Naive B cell (primary cell): ENCODE results near the gene RDM1. TPM values are rescaled to one million over a fixed set of nuclear protein-coding genes. Genes with fewer than 3 reads are reported as not detected.

Experiments
- ATAC-seq, 2 donors: fragments of 150-1000 bp; cut with Tn5 transposase; 2 replicates each; pipeline ENCODE4 v1.10.0; 2021; ENCODE audit warnings: low read depth in 2 of 2, mild to moderate bottlenecking in 2 of 2, moderate library complexity in 2 of 2
- DNase-seq: peaks from one replicate; pipeline ENCODE4 v3.0.0; 2022
- H3K27ac Mint-ChIP-seq, 6 donors: one replicate each; pipeline ENCODE4 v1.8.0; 2020 to 2022; ENCODE audit warnings: mild to moderate bottlenecking in 6 of 6, mixed read lengths in 6 of 6, moderate library complexity in 5 of 6, inconsistent platforms in 2 of 6
- H3K27me3 Mint-ChIP-seq, 3 donors: one replicate each; pipeline ENCODE4 v1.8.0; 2021 to 2022; ENCODE audit warnings: mixed read lengths in 3 of 3, mild to moderate bottlenecking in 1 of 3
- H3K36me3 Mint-ChIP-seq, 2 donors: one replicate each; pipeline ENCODE4 v1.8.0; 2020 to 2022; ENCODE audit warnings: mixed read lengths in 2 of 2, inconsistent platforms in 1 of 2, mild to moderate bottlenecking in 1 of 2
- H3K4me1 Mint-ChIP-seq, 3 donors: one replicate each; pipeline ENCODE4 v1.8.0; 2020 to 2022; ENCODE audit warnings: mixed read lengths in 3 of 3, inconsistent platforms in 1 of 3, mild to moderate bottlenecking in 1 of 3, moderate library complexity in 1 of 3
- H3K4me3 Mint-ChIP-seq, 8 donors: one replicate each; pipeline ENCODE4 v1.8.0; 2020 to 2022; ENCODE audit warnings: mild to moderate bottlenecking in 8 of 8, mixed read lengths in 8 of 8, moderate library complexity in 8 of 8, inconsistent platforms in 2 of 8
- H3K9me3 Mint-ChIP-seq, 7 donors: one replicate each; pipeline ENCODE4 v1.8.0; 2020 to 2022; ENCODE audit warnings: mixed read lengths in 7 of 7, mild to moderate bottlenecking in 5 of 7, inconsistent platforms in 2 of 7, moderate library complexity in 1 of 7
- polyA plus RNA-seq, 6 donors: library from polyadenylated mRNA; unstranded; fragments of 300-500 nt; fragmentation: Illumina TruSeq; gene quantifications; one replicate each; pipeline ENCODE4 v1.2.3, GENCODE V29; 2021; ENCODE audit warnings: low read depth in 6 of 6

RDM1 gene
- polyA plus RNA-seq, 6 donors from 2014 or later = not detected

DNA sequence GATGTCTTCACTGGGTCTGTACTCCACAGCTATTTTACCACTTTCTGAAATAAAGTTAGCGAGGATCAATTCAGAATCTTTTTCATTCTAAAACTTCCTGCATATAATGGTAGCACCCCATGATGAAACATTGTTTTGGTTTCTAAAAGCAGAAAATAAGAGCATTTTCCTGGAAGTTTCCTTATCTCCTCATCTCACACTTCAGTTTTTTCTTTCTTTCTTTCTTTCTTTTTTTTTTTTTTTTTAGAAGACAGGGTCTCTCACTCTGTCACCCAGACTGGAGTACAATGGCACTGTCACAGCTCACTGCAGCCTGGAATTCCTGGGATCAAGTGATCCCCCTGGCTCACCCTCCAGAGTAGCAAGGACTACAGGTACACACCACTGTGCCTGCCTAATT is 10.3 kb downstream of the RDM1 start:
- Mint-ChIP-seq H3K27ac (no peak overlapping the region), H3K4me3 (no peak overlapping the region), H3K4me1 (peaks cover 0 to 9% (median 4%) of the 10 kb centered on the region in 3 donors), H3K36me3 (no peaks in the 10 kb centered on the region), H3K9me3 (no peaks in the 10 kb centered on the region), H3K27me3 (peaks cover 0 to 5% (median 0%) of the 10 kb centered on the region in 3 donors)
- DNase-seq (no peak), ATAC-seq (no peak)

DNA sequence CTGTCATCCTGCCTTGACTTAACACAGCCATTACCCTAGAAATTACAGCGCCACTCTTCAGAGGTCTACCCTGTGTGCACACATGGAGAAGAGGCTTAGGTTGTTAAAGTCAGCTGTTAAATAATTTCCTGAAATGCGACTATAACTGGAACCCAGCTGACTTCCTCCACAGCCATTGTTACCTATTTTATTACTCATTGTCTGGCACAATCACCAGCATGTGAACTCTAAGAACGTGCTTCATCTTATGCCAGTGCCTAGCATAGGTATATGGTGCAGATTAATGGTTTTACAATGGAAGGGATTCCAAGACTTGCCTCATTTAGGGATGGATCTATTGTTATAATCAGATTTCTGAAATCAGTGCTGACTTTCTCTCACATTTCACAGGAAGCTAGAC is 11.9 kb downstream of the RDM1 start:
- ATAC-seq (no peak), DNase-seq (no peak)
- Mint-ChIP-seq H3K27me3 (peaks cover 0 to 5% (median 0%) of the 10 kb centered on the region in 3 donors), H3K27ac (no peak overlapping the region), H3K4me1 (no peaks in the 10 kb centered on the region), H3K36me3 (no peaks in the 10 kb centered on the region), H3K4me3 (no peak overlapping the region), H3K9me3 (no peaks in the 10 kb centered on the region)

DNA sequence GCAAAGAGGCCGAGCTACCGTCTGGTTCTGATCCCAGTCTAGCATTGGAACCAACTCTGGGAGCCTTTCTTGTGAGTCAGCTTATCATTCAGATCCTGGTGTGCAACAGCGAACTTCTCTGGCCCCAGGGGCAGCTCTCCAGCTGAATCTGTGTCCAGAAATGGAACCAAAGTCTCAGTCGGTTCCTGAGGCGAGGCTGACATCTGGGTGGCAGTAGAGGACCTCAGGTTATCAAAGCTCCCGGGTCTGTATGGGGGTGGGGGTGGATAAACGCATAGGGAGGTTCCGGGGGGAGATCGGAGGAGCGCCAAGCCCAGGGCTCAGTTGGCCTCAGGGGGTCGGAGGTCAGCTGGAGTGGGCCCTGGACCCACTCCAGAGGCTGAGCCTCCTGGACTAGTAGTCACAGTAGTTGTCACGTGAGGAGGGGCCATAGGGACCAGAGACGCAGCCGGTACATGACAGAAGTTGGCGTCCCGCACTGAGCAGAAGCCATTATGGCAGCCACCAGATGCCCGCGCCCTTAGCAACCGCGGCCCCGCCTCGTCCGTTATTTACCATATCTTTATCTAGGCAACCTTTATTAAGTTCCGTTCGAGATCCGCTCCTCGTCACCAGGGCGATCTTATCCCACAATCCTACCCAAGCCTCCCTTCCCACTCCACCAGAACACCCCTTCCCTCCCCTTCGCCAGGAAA is 12.9 kb downstream of the RDM1 start:
- Mint-ChIP-seq H3K36me3 (no peaks in the 10 kb centered on the region), H3K9me3 (no peaks in the 10 kb centered on the region), H3K4me3 (no peak overlapping the region), H3K27me3 (peaks cover 0 to 5% (median 0%) of the 10 kb centered on the region in 3 donors), H3K27ac (no peak overlapping the region), H3K4me1 (no peaks in the 10 kb centered on the region)
- no peak for ATAC-seq
- DNase-seq = no peak

DNA sequence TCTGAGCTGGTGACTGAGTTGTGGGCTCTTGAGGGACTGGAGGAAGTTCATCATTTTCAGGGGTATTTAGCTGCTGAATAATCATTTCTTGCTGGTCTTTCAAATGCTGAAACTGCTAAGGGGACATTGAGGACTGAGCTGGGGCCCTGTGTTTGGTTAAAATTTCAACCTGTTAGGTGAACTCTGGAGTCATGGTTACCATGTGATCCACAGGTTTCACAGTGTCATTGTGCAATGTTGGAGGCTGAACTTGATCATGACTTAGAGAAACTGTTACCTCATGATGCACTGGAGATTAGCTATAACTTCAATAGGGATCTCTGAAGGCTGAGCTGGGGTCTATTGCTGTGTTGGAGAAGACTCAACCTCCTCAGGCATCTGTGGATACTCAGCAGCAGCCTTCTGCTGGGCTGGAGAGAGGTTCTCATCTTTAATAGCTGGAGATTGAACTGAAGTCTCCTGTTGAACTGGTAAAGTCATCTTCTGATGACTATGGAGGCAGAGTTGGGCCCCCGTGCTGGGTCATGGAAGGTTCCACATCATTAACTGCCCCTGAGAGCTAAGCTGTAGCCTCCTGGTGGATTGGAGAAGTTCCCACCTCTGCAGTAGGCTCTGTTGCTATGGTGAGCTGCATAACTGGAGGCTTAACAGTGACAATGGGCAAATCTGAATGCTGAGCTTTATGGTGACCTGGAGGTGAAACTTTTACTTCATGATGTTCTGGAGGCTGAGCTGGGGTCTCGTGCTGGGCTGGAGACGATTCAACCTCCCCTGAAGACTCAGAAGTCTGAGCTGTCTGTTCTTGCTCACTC is 15.2 kb downstream of the RDM1 start:
- H3K36me3 Mint-ChIP-seq = no peaks in the 10 kb centered on the region
- H3K27me3 Mint-ChIP-seq = peaks cover 0 to 5% (median 0%) of the 10 kb centered on the region in 3 donors
- peak overlapping the region in 1 of 6 donors; percentile 13 for H3K27ac Mint-ChIP-seq
- DNase-seq = no peak
- no peak for ATAC-seq
- no peaks in the 10 kb centered on the region for H3K9me3 Mint-ChIP-seq
- no peak overlapping the region for H3K4me3 Mint-ChIP-seq
- no peaks in the 10 kb centered on the region for H3K4me1 Mint-ChIP-seq

DNA sequence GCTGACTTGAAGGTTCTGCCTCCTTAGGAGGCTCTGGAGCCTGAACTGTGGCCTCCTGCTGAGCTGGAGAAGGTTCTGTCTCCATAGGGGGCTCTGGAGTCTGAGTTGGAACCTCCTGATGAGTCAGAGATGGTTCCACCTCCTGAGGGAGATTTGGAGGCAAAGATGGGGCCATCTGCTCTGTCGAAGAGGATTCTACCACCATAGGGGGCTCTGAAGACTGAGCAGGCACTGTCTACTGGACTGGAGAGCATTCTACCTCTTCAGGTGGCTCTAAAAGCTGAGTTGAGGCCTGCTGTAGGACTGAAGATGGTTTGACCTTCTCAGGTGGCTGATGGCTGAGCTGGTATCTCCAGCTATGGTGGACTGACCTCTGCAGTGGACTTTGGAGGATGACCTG is 16.2 kb downstream of the RDM1 start:
- H3K27me3 Mint-ChIP-seq = peaks cover 0 to 5% (median 0%) of the 10 kb centered on the region in 3 donors
- no peak for ATAC-seq

DNA sequence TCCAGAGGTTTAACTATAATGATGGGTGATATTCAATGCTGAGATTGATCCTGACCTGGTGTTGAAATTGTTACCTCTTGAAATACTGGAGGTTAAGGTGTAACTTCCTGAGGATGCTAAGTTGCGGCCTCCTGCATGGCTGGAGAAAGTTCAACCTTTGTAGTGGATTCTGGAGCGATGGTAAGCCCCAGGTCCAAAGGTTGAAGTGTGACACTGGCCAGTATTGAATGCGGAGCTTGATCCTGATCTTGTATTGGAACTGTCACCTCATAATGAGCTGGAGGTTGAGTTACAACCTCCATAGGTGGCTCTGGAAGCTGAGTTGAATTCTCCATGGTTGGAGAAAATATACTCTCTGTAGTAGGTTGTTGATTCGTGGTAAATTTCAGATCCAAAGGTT is 17.0 kb downstream of the RDM1 start:
- no peak overlapping the region for H3K27ac Mint-ChIP-seq
- no peaks in the 10 kb centered on the region for H3K9me3 Mint-ChIP-seq
- peaks cover 0 to 5% (median 0%) of the 10 kb centered on the region in 3 donors for H3K27me3 Mint-ChIP-seq
- H3K36me3 Mint-ChIP-seq = no peaks in the 10 kb centered on the region
- ATAC-seq = no peak
- H3K4me1 Mint-ChIP-seq = no peaks in the 10 kb centered on the region
- no peak for DNase-seq
- H3K4me3 Mint-ChIP-seq = no peak overlapping the region

More for the DNA sequence above, 16.2 kb downstream of the RDM1 start:
- Mint-ChIP-seq H3K36me3 (no peaks in the 10 kb centered on the region), H3K4me3 (no peak overlapping the region), H3K9me3 (no peaks in the 10 kb centered on the region), H3K27ac (no peak overlapping the region), H3K4me1 (no peaks in the 10 kb centered on the region)
- DNase-seq = no peak

DNA sequence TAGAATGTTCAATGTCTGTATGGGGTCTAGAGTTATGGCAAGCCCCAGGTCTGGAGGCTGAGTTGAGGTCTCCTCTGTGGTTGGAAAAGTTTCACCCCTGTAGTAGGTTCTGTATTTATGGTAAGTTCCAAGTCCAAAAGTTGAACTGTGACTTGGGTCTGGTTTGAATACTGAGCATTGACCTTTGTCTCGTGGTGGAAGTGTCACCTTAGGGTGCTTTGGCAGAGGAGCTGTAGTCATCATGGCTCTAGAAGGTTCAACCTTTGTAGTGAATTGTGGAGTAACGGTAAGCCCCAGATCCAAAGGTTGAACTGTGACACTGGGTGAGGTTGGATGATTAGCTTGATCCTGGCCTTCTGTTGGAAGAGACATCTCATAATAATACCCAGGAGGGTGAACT is 17.6 kb downstream of the RDM1 start:
- ATAC-seq (no peak), DNase-seq (no peak)
- Mint-ChIP-seq H3K36me3 (no peaks in the 10 kb centered on the region), H3K4me3 (no peak overlapping the region), H3K4me1 (no peaks in the 10 kb centered on the region), H3K27me3 (peaks cover 0 to under 1% (median 0%) of the 10 kb centered on the region in 3 donors), H3K27ac (peak overlapping the region in 2 of 6 donors; percentile 39 to 61), H3K9me3 (no peaks in the 10 kb centered on the region)

DNA sequence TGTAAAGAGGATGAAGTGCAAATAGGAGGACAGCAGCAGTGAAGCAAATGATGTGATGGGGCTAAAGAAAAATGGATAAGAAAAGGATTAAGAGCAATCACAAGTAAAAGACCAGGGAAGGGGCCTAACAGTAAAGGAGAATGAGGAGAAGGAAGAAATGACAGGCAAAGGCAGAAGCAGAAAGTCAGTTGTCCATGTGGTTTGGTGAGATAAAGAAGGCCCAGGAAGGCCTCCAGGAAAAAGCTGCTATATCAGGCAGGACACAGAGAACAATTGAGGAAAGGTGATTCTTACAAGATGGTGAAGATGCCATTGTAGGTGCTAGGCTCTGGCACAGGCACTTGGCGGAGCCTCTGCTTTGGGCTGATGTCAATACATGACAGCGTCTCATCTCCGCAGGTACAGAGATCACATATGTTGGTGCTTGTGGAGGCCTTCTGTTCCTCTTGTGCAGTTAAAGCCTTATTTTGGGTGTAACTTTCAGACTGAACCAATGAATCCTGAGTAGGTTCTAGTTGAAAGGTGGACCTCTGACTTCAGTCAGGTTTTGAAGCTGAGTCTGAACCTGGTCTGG is 18.1 kb downstream of the RDM1 start:
- no peak for ATAC-seq
- Mint-ChIP-seq H3K36me3 (no peaks in the 10 kb centered on the region), H3K27me3 (no peaks in the 10 kb centered on the region), H3K4me3 (no peak overlapping the region), H3K27ac (no peak overlapping the region), H3K4me1 (no peaks in the 10 kb centered on the region), H3K9me3 (no peaks in the 10 kb centered on the region)
- DNase-seq = no peak

DNA sequence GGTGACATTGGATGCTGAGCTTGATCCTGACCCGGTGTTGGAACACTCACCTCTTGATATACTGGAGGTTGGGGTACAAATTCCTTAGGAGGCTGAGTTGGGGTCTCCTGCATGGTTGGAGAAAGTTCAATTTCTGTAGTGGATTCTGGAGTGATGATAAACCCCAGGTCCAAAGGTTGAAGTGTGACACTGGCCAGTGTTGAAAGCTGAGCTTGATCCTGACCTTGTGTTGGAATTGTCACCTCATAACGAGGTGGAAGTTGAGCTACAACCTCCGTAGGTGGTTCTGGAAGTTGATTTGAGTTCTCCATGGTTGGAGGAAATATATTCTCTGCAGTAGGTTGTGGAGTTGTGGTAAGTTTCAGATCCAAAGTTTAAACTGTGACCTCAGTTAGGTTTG is 21.2 kb downstream of the RDM1 start:
- Mint-ChIP-seq H3K9me3 (no peaks in the 10 kb centered on the region), H3K4me1 (no peaks in the 10 kb centered on the region), H3K4me3 (no peak overlapping the region), H3K27me3 (no peaks in the 10 kb centered on the region), H3K36me3 (no peaks in the 10 kb centered on the region), H3K27ac (no peak overlapping the region)
- DNase-seq (no peak), ATAC-seq (no peak)

DNA sequence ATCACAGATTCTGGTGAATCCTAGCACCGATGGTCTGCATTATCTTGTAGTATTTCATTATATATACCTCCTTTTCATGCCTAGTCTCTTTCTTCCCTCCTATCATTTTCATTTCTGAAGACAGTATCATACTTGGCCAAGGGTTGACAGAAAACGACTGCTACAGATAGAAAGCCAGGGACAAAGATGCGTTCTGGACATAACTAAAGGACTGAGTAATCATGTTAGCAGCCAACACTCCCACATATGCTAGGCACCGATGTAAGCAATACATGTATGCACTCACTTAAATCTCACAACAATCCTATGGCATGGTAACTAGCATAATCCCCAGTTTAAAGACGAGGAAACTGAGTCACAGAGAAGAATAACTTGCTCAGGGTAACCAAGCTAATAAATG is 22.9 kb downstream of the RDM1 start:
- H3K4me1 Mint-ChIP-seq = no peaks in the 10 kb centered on the region
- H3K9me3 Mint-ChIP-seq = no peaks in the 10 kb centered on the region
- H3K27me3 Mint-ChIP-seq = no peaks in the 10 kb centered on the region
- H3K27ac Mint-ChIP-seq = no peak overlapping the region
- no peak for DNase-seq
- H3K4me3 Mint-ChIP-seq = no peak overlapping the region
- ATAC-seq = no peak
- no peaks in the 10 kb centered on the region for H3K36me3 Mint-ChIP-seq

DNA sequence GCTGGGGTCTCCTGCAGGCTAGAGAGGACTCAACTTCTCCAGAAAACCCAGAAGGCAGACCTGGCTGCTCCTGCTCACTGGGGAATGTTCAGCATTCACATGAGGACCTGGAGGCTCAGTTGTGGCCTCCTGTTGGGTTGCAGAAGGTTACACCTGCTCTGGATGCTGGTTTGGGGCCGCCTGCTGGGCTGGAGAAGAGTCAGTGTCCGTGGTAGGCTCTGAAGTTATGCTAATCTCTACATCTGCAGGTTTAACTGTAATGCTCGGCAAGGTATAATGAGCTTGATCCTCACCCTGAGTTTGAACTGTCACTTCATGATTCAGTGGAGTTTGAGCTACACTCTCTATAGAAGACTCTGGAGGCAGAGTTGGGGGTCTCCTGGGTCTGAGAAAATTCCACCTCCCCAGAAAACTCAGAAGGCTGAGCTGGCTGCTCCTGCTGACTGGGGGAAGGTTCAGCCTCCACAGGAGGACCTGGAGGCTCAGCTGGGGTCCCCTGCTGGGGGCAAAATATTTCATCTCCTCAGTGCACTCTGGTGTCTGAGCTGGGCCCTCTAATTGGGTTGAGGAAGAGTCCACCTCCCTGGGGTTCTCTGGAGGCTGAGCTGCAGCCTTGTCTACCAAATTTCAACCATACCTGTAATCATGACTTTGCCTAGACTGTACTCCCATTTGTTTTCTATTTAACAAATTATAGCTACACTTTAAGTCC is 23.5 kb downstream of the RDM1 start:
- H3K27me3 Mint-ChIP-seq = no peaks in the 10 kb centered on the region
- H3K36me3 Mint-ChIP-seq = no peaks in the 10 kb centered on the region
- no peaks in the 10 kb centered on the region for H3K4me1 Mint-ChIP-seq
- H3K9me3 Mint-ChIP-seq = no peaks in the 10 kb centered on the region
- H3K4me3 Mint-ChIP-seq = no peak overlapping the region
- ATAC-seq = no peak
- H3K27ac Mint-ChIP-seq = no peak overlapping the region
- no peak for DNase-seq

DNA sequence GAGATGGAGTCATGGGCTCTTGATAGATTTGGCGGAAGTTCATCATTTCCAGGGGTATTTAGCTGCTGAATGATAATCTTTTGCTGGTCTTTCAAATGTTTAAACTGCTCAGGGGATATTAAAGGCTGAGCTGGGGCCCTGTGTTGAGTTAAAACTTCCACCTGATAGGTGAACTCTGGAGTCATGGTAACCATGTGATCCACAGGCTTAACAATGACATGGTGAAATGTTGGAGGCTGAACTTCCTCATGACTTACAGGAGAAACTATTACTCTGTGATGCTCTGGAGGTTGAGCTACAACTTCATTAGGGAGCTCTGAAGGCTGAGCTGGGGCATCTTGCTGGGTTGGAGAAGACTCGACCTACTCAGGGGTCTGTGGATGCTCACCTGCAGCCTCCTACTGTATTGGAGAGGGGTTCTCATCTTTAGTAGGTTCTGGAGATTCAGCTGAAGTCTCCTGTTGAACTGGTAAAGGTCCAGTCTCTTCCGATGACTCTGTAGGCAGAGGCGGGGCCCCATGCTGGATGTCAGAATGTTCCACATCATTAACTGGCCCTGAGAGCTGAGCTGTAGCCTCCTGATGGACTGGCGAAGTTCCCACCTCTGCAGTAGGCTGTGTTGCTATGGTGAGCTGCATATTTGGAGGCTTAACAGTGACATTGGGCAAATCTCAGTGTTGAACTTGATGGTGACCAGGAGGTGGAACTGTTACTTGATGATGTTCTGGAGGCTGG is 24.2 kb downstream of the RDM1 start:
- H3K4me1 Mint-ChIP-seq = no peaks in the 10 kb centered on the region
- no peaks in the 10 kb centered on the region for H3K9me3 Mint-ChIP-seq
- no peaks in the 10 kb centered on the region for H3K36me3 Mint-ChIP-seq
- no peaks in the 10 kb centered on the region for H3K27me3 Mint-ChIP-seq
- no peak overlapping the region for H3K27ac Mint-ChIP-seq
- no peak overlapping the region for H3K4me3 Mint-ChIP-seq
- DNase-seq (no peak), ATAC-seq (no peak)

DNA sequence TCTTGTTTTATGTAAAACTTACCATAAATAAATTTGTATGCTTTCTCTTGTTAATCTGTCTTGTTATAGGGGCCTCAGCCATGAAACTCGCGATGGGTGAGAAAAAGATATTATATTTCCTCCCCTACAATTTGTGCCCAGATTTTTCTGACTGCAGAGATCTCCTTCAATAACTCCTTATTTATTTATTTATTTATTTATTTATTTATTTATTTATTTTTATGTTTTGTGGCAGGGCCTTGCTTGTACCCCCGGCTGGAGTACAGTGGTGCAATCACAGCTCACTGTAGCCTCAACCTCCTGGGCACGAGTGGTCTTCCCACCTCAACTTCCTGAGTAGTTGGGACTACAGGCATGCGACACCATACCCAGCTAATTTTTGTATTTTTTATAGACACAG is 27.1 kb downstream of the RDM1 start:
- H3K9me3 Mint-ChIP-seq = no peaks in the 10 kb centered on the region
- no peak for ATAC-seq
- H3K4me3 Mint-ChIP-seq = no peak overlapping the region
- H3K4me1 Mint-ChIP-seq = no peaks in the 10 kb centered on the region
- H3K27ac Mint-ChIP-seq = no peak overlapping the region
- no peak for DNase-seq
- H3K36me3 Mint-ChIP-seq = no peaks in the 10 kb centered on the region
- H3K27me3 Mint-ChIP-seq = peaks cover 0 to 11% (median 0%) of the 10 kb centered on the region in 3 donors
